OCI-LY7 (cell line): ENCODE data around the gene UBE2H.

Experiments
- CTCF ChIP-seq: fragments of 200-600 bp; sonication (generic); conservative IDR thresholded peaks from 2 replicates; pipeline ENCODE4 v1.5.1; 2014; ENCODE audit warnings: mild to moderate bottlenecking, antibody characterized with exemption, low read length, moderate library complexity, mixed read lengths
- EZH2phosphoT487 ChIP-seq: fragments of 200-600 bp; sonication (generic); IDR thresholded peaks from 2 replicates; pipeline ENCODE4 v1.6.1; 2018; ENCODE audit warnings: low read depth, borderline replicate concordance, mild to moderate bottlenecking, mixed run types, antibody characterized with exemption, low read length, moderate library complexity, mixed read lengths

GRCh38 chr7:129913428-129913827, 39.3 kb downstream of the UBE2H start:
- TF ChIP-seq CTCF (no peak), EZH2phosphoT487 (no peak)
